Right forelimb (tissue), 1 donor: Measurements from ENCODE around the gene NOS1AP.

ENCODE experiments used
- DNase-seq: peaks from one replicate; pipeline ENCODE4 v3.0.0-alpha.2; 2018

NOS1AP gene

GRCh38 chr1:162090378-162090777 lies 20.9 kb downstream of the NOS1AP start:
- no peak for DNase-seq

- DNase-seq: no peak
These were observed 22.4 kb downstream of the NOS1AP start for GRCh38 chr1:162091681-162092524.

GRCh38 chr1:162093095-162093494 lies 23.6 kb downstream of the NOS1AP start:
- no peak for DNase-seq

DNA sequence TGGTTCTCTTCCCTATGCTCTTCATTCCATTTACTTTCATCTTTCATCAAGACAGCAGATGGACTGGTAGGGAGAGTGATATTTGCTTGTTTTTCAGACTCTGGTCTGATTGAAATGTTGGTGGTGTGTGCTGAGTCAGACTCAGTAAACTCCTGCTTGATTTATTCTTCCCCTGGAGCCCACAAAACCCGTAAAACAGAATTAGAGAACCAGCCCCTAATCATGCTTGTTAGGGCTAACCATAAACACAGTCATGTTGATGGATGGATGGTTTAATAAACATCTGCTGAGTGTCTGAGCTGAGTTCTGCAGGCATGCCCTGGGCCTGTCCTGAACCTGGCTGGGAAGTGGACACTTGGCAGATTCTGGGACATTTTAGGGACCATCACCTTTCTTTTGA lies 24.8 kb downstream of the NOS1AP start:
- DNase-seq: no peak

DNA sequence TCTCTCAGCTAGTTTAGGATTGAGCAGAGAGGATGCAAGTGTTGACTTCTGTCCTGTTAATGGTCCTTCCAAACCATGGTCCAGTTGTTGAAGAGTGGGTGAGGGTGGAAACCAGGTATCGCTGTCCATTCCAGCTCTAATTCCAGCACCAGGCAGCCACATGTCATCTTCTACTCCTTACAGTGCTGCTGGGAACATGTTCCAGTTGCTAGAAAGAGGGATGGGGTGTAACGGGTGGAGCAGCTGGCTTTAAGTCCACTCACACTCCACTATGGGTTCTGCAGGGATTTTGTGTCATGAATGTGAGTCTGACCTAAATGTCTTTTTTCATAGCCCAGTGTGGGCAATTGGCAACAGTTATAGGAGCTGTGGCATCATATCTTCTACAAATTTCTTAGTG lies 25.2 kb downstream of the NOS1AP start:
- DNase-seq: no peak

DNA sequence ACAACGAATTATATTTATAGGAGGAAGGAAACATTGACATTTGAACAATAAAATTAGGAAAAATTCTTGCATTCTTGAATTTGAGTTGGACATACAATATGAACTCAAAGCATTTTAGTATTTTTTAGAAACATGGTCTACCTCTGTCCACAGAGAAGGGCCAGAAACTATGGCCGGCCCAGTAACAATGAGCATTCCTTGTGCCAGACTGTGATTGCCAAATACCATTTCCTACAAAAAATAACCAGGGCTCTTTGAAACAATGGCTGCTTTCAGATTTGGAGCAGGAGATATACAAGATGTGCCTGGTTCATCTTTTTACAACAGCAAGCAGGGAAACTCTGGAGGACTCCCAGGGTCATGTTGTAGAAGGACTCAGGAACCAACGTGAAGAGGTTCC lies 38.4 kb downstream of the NOS1AP start:
- DNase-seq: no peak

GRCh38 chr1:162108426-162108825 lies 38.9 kb downstream of the NOS1AP start:
- no peak for DNase-seq

GRCh38 chr1:162110910-162111309 lies 41.4 kb downstream of the NOS1AP start:
- DNase-seq: no peak

- DNase-seq: no peak
These were observed 42.1 kb downstream of the NOS1AP start for GRCh38 chr1:162111572-162111971.

GRCh38 chr1:162113419-162113818 lies 43.9 kb downstream of the NOS1AP start:
- no peak for DNase-seq

DNA sequence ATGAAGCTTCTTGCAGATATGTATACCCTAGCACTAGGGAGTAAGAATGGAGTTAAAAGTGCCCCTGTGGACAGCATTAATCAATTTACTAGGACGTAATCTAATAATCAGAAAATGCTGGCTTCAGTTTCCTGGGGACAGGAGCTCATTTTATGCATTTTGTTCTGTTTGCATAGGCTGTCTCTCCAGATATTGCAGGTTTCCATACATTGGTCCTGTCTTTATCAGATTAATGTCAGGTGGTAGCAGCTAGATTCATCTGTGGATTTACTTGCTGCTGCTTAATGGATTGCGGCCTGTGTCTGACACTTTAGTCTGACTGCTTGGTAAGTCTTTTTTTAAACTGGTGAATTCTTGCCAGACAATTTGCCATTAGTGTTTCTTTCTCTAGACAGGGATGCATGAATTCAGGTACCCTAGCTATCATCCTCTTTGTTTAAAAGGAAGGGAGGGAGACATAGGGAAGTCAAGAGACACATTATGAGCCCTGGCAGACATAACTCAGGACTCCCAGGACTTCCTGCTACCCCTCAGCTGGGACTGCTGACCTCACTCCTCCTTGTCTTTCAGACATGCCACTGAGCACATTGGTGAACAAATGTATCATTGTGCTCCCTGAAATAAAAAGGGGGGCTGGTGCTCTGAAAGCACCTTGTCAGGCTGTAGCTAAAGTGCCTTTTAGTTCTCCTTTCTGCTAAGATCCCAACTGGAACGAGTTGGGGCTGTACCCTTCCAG lies 47.7 kb downstream of the NOS1AP start:
- no peak for DNase-seq

DNA sequence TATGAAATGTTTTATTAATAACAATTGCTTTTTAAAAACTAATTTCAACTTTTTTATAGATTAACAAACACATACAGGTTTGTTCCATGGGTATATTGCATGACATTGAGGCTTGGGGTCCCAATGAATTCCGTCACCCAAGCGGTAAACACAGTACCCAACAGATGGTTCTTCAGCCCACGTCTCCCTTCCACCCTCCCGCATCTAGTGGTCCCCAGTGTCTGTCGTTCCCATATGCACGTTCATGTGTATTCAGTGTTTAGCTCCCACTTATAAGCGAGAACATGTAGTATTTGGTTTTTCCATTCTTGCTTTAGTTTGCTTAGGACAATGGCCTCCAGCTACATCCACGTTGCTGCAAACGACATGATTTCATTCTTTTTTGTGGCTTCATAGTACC lies 48.6 kb downstream of the NOS1AP start:
- no peak for DNase-seq

DNA sequence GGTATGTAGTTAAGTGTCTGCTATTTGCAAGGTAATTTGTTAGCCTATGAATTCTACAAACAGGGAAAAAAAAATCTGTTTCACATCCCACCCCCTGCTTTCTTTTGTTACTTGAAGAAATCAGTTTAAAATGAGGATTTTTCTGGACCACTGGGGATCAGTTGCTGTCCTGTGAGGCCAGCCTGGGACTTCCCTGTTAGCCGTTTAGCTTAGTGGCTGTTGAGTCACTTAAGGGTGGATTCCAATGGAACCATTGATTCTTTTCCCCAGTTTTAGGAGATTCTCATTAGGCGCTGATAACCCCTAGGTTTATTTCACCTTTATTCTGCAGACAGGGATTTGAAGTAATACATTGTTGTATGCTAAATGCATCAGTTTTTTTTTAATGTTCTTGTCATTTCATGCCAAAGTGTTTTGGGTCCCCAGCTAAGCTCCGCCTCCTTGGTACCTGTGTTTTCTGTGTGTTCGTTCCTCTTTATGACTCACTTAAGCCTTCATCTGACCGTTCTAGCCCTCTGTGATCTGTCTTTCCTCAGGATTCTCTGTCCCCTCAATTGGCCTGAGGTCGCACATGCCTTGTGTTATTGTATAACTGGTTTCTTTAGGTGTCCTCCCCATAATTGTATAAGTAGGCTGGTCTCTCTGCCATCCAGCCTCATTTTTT lies 59.3 kb downstream of the NOS1AP start:
- DNase-seq: no peak

DNA sequence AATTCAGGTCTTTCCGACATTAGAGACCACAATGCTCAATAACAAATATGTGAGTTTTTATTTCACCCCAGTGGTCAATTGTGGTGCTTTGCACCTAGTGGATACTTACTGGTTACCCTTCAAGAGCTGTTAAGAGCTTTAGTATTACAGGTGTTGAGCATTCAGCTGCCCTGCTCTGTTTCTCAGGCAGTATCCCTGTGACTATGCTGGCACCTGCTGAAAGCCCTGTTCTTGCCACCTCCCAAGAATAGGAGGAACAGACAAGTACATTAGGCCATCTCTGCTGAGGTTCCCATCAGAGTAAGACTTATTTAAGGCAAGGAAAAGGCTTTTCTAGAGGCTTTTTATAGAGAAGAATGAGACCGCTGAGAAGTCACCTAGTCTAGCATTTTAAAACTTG lies 60.8 kb downstream of the NOS1AP start:
- DNase-seq: no peak

DNA sequence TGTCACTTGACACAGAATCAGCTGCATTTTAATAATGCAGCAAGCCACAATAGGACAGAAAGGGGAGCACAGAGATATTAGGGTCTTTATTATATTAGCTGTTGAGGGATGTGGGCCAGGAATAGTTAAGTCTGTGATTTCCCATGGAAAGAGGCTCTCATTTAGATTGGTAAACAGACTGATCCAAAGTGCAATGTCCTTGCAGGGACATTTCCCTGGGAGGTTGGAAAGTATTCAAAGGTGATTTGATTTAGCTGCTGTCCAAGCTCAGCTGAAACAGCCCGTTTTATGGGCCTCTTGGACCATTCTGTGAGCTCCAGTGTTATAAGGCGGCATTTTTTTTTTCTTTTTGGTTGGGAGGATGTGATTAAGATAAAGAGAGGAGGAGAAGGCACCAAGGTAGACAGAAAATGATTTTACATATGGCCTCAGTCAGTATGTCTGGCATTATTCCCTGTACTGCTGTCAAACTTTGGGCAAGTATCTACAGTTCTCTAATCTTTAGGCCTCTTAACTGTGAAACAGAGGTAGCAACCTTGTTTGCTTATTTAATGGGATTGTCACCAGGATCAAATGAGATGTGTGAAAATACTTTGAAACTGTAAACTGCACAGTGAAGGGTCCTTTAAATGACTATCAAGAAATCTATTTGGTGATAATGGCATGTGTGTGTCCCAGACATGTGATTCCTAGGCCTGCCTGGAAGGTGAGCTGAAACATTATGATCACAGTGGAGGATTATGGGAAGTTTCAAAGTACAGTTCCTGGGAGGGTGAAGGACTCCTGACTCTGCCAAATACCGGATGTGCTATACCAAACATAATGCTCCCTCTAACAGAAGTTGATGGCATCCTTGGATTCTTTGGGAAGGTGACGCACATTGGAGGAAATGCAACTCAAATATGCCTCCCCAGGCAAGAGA lies 62.2 kb downstream of the NOS1AP start:
- no peak for DNase-seq

- no peak for DNase-seq
These were observed 64.1 kb downstream of the NOS1AP start for GRCh38 chr1:162133566-162133965.

DNA sequence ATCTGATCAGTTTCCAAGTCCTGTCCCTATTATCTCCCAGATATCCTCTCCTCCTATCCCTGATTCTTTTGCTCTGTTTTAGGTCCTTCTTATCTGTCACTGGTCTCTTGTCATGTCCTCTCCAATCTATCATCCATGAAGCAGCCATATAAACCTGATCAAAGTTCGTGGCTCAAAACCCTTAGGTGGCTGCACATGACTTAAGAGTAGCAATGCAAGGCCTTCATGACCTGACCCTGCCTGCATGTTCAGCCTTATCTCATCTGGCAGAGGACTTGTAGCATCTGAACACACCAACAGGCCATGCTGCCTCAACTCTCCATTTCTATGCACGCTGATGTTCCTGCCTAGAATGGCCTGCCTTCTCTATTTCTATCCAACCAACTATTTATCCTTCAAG lies 65.2 kb downstream of the NOS1AP start:
- DNase-seq: no peak

DNA sequence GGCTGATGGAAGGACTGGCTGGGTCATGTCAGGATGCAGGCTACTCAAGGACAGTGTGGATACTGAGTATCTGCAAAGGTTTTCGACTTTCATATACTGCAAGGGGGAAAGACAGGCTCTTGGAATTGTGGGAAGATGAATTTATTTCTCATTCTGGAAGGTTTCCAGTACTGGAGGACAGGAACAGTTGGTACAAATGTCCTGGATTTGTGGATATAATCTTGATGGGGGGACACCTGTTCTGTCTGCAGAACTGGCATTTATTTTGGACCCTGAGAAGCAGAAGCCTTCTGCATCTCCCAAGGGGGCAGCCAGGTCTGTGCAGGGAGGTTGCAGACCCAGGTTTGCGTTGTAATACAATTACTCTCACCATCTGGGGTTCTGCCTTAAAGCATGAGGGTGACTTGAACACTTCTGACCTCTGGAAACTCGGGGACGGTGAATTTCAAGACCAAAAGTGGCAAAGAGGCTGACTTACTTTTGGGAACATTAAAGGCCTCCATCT lies 65.8 kb downstream of the NOS1AP start:
- no peak for DNase-seq

DNA sequence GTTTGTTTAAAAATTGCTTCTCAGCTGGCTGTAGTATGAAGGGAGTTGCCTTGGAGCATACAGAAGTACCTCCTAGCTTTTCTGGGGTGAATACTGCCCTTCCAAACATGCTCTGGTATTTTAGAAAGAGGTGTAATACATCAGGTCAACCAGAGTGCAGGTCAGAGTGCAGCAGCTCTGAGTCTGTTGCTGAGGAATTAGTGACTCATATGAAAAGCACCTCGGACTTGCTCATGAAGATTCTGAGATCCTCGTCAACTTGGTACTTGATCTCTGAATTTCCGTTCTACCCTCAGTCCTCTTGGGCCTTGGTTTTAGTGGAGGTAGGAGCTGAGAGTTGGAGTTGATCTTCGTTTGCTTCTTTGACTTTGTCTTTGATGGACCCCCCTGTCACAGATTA lies 67.3 kb downstream of the NOS1AP start:
- DNase-seq: no peak

DNA sequence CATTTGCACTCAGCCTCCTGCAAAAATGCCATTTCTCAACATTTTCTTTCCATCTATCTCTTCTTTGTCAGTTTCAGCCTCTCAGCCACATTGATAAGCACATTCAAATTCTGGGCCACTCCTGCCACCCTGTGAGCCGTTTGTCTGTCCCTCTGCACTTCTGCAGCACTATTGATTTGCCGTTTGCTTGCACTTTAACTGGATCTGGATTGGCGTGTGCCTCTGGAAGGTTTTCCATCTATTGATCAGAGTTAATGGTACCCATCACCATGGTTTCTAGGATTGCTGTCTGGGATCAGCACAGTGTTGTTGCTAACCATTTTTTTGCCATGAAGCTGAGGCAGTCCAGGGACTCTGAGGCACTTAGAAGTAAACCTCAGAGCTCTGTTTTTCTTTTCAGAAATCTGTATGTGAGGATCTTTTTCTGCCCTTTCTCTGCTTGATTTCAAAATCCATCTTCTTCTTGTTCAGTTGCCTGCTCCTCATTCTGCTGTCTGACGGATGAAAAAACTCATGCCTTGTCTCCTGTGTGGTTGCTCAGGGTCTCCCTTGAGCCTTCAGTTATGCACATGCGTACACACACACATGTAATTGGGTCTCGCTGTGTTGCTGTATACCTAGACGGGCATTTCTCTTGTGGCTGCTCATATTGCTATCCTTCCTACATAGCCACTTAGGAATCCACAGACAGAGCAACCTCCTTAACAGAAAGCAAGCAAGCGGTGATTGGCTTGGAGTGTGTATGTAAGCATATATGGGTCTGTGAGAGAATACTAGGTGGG lies 67.9 kb downstream of the NOS1AP start:
- DNase-seq: no peak

- no peak for DNase-seq
These were observed 68.6 kb downstream of the NOS1AP start for GRCh38 chr1:162138112-162138511.
